ENCODE data around the gene FILIP1.

FILIP1 gene

DNA sequence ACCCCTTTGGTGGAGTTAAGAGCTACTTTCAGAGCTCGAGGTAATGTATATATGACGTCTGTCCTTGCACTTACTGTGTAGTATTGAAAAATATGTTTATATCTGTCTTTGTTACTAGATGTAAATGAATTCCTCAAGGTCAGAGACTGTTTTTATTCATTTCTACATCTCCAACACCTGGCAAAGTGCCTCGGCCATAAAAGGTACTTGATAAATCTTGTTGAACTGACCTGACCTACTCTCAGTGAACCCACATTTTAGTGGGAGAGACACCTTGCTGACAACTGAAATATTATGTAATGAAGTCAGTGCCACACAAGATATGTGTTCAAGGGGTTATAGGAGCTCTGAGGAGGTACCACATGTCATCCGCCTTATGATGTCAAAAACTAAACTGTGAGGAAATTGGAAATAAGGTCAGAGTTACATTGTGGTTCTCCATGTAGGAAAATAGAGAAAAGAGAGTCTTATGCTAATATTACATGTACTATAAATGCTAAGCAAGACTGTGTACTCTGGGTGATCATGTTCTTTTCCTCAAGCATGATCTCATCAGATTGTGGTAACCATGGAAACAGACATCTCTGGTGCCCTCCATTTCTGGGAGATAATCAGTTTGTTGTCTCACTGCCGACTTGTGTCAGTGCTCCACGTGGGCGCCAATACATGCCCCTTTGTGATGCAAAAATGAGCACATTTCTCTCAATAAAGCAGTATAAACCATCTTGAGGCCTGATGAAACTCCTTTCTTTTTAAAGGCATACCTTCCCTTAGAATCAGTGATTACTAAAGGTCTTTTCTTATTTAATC is 203.3 kb downstream of the FILIP1 start:
- Histone ChIP-seq H3K4me1 (ENCODE audit: control insufficient read depth, insufficient read depth, low read length) (peaks cover 9% of the 10 kb centered on the region), H3K4me3 (ENCODE audit: low read depth, low read length) (no peak overlapping the region), H3K27me3 (ENCODE audit: control insufficient read depth, insufficient read depth, low read length) (no peaks in the 10 kb centered on the region), H3K27ac (ENCODE audit: low read depth, low read length) (no peak overlapping the region), H3K36me3 (ENCODE audit: control insufficient read depth, insufficient read depth, low read length) (no peaks in the 10 kb centered on the region), H3K9ac (ENCODE audit: low read length) (no peak overlapping the region), H3K9me3 (ENCODE audit: control insufficient read depth, insufficient read depth, low read depth, low read length) (no peaks in the 10 kb centered on the region)

DNA sequence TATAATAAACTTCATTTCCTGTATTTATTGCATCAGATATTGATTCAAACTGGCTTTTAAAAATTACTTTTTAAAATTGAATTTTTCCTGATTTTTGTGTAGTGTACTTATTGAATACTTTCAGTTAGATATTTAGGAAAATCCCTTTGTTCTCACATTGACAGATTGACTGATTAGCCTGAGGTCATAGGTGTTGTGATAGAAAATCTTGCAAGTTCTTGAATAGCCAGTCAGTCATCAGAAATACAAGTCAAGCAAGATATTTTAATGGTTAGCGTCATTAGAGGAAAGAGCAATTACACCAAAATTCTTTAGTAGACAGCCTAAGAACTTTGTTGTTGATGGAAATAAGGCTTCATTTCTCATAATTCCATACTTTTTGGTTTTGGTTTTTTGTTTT is 205.6 kb downstream of the FILIP1 start:
- no peaks in the 10 kb centered on the region for H3K36me3 ChIP-seq (ENCODE audit: control insufficient read depth, insufficient read depth, low read length)
- H3K9me3 ChIP-seq (ENCODE audit: control insufficient read depth, insufficient read depth, low read depth, low read length) = no peaks in the 10 kb centered on the region
- no peak overlapping the region for H3K27ac ChIP-seq (ENCODE audit: low read depth, low read length)
- H3K4me1 ChIP-seq (ENCODE audit: control insufficient read depth, insufficient read depth, low read length) = peaks cover 9% of the 10 kb centered on the region
- H3K4me3 ChIP-seq (ENCODE audit: low read depth, low read length) = no peak overlapping the region
- H3K9ac ChIP-seq (ENCODE audit: low read length) = no peak overlapping the region
- H3K27me3 ChIP-seq (ENCODE audit: control insufficient read depth, insufficient read depth, low read length) = no peaks in the 10 kb centered on the region

DNA sequence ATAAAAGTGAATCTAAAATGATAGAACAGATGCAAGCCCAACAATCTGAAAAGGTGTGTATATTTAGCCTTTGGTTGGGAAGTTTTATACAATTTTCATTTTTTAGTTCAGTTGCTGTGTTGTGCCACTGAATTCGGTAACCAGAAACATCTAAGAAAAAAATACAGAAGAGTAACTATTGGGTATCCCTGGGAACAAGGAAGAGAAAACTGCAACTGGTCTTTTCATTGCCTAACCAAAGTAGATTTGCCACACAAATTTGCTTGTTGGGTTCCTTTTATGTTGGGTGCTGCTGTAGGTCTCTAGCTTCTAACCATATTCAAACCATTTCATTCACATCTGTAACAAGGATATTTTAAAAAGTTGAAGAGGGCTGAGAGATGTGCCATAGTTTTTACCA is 206.2 kb downstream of the FILIP1 start:
- H3K36me3 ChIP-seq (ENCODE audit: control insufficient read depth, insufficient read depth, low read length) = no peaks in the 10 kb centered on the region
- H3K27ac ChIP-seq (ENCODE audit: low read depth, low read length) = no peak overlapping the region
- H3K9ac ChIP-seq (ENCODE audit: low read length) = no peak overlapping the region
- no peaks in the 10 kb centered on the region for H3K9me3 ChIP-seq (ENCODE audit: control insufficient read depth, insufficient read depth, low read depth, low read length)
- no peak overlapping the region for H3K4me3 ChIP-seq (ENCODE audit: low read depth, low read length)
- H3K4me1 ChIP-seq (ENCODE audit: control insufficient read depth, insufficient read depth, low read length) = peaks cover 9% of the 10 kb centered on the region
- H3K27me3 ChIP-seq (ENCODE audit: control insufficient read depth, insufficient read depth, low read length) = no peaks in the 10 kb centered on the region

DNA sequence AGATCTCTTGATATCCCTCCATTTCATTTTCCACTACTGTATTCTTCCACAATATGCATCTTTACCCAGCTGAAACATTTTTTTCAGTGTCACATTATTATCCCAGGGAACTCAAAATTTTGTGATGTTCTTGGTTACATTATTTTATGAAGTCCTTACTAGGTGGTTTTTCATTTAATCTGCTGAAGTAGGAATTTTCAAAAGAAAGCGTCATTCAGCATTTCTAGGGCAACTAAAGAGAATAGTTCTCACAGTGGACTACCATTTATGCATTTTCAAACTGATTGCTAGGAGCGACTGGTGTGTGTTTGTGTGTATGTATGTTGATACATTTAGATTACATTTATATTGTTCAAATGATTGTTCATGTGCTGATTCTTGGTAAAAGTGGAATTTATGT is 206.6 kb downstream of the FILIP1 start:
- Histone ChIP-seq H3K9me3 (ENCODE audit: control insufficient read depth, insufficient read depth, low read depth, low read length) (no peaks in the 10 kb centered on the region), H3K4me1 (ENCODE audit: control insufficient read depth, insufficient read depth, low read length) (peaks cover 11% of the 10 kb centered on the region), H3K9ac (ENCODE audit: low read length) (no peak overlapping the region), H3K36me3 (ENCODE audit: control insufficient read depth, insufficient read depth, low read length) (no peaks in the 10 kb centered on the region), H3K4me3 (ENCODE audit: low read depth, low read length) (no peak overlapping the region), H3K27me3 (ENCODE audit: control insufficient read depth, insufficient read depth, low read length) (no peaks in the 10 kb centered on the region), H3K27ac (ENCODE audit: low read depth, low read length) (no peak overlapping the region)

DNA sequence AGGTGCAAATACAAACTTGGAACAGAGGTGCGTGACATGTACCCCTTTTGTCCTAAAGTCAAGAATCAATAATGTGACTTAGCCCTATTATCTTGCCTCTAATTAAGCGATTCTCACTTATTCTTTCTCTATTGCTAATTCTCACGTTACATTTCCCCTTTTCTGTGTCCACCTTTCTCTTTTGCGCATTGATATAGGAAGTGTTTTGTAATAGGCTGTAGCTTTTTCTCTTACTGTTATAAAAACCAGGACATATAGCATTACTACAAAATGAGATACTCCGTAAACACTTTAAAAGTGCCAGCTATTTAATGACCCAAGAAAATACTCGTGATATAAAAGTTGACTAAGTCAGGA is 208.3 kb downstream of the FILIP1 start:
- H3K4me3 ChIP-seq (ENCODE audit: low read depth, low read length) = peak overlapping the region; percentile 85
- peak overlapping the region; percentile 62 for H3K9ac ChIP-seq (ENCODE audit: low read length)
- H3K9me3 ChIP-seq (ENCODE audit: control insufficient read depth, insufficient read depth, low read depth, low read length) = no peaks in the 10 kb centered on the region
- peaks cover 20% of the 10 kb centered on the region for H3K4me1 ChIP-seq (ENCODE audit: control insufficient read depth, insufficient read depth, low read length)
- no peak overlapping the region for H3K27ac ChIP-seq (ENCODE audit: low read depth, low read length)
- no peaks in the 10 kb centered on the region for H3K27me3 ChIP-seq (ENCODE audit: control insufficient read depth, insufficient read depth, low read length)
- no peaks in the 10 kb centered on the region for H3K36me3 ChIP-seq (ENCODE audit: control insufficient read depth, insufficient read depth, low read length)

DNA sequence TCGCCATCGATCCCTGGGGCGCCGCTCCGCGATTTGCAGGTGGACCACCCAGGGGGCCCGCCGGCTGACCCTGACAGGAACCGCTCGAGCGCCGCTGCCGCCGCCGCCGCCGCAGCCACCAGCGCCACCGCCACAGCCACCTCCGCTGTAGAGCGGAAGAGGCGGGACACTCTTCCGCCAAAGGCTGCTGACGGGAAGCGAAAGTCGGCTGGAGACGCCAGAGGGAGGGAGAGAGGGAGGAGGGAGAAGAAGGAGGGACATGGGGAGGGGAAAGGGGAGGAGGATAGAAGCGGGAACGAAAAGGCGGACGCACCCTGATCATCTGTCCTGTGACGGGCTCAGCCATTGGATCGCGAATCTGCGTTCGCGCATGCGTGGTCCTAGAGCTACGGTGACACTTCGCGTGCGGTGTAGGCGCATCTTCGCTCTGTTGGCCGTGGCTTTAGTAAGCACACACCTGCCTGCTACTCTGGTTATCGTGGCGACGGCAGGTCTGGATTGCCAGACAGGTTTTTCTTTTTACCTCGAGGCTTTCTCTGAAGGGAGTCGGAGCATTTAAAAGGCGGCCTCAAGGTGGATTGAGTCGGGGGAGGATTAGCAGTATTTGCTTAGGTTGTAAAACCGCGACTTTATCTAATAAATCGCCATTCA is 208.8 kb downstream of the FILIP1 start, which contains the start of gene TMEM30A:
Gene TMEM30A, minus strand, starts transcription at position 161 of the 651 bp plus-strand sequence. Its CDS starts 154 bp downstream, at position 7.
- Histone ChIP-seq H3K4me1 (ENCODE audit: control insufficient read depth, insufficient read depth, low read length) (peaks cover 21% of the 10 kb centered on the region), H3K27me3 (ENCODE audit: control insufficient read depth, insufficient read depth, low read length) (no peaks in the 10 kb centered on the region), H3K9me3 (ENCODE audit: control insufficient read depth, insufficient read depth, low read depth, low read length) (no peaks in the 10 kb centered on the region), H3K27ac (ENCODE audit: low read depth, low read length) (0 out of 2 replicates have a peak within 1 kb of the TSS, but pooled peaks have one; percentile 8), H3K9ac (ENCODE audit: low read length) (peak within 1 kb of the TSS; percentile 82), H3K4me3 (ENCODE audit: low read depth, low read length) (peak within 1 kb of the TSS; percentile 85), H3K36me3 (ENCODE audit: control insufficient read depth, insufficient read depth, low read length) (no peaks in the 10 kb centered on the region)

DNA sequence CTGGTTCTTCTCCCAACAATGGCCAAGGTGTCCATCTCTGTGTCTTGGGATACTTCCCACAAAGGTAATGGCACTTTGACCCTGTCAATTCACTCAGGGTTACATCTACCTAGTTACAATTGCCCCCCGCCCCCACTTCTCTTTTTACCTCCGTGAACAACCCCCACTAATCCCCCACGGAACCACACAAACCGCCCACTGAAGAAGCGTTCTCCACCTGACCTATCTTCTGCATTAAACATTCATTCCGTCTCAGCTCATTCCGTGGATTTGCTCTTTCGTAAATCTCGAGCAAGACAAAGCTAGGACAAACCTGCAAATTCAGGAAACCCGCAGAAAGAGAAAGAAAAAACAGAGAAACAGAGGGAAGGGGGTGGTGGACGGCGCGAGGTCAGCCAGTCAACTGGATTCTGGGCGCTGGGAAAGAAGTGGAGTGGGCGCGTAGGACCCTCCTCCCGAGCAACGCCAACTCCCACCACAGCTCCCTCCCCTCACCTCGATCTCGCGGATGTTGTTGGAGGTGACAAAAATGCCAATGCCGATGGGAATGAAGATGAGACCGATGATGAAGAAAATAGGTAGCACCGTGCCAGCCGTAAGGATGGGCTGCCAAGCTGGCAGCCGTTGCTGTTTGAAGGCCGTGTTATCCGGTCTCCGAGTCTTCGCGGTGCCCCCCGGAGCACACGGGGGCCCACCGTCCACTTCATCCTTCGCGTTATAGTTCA is 209.5 kb downstream of the FILIP1 start:
- Histone ChIP-seq H3K4me1 (ENCODE audit: control insufficient read depth, insufficient read depth, low read length) (peaks cover 27% of the 10 kb centered on the region), H3K36me3 (ENCODE audit: control insufficient read depth, insufficient read depth, low read length) (no peaks in the 10 kb centered on the region), H3K9ac (ENCODE audit: low read length) (peak overlapping the region; percentile 82), H3K4me3 (ENCODE audit: low read depth, low read length) (peak overlapping the region; percentile 85), H3K27ac (ENCODE audit: low read depth, low read length) (0 out of 2 replicates have a peak overlapping the region, but pooled peaks have one; percentile 8), H3K27me3 (ENCODE audit: control insufficient read depth, insufficient read depth, low read length) (no peaks in the 10 kb centered on the region), H3K9me3 (ENCODE audit: control insufficient read depth, insufficient read depth, low read depth, low read length) (no peaks in the 10 kb centered on the region)

DNA sequence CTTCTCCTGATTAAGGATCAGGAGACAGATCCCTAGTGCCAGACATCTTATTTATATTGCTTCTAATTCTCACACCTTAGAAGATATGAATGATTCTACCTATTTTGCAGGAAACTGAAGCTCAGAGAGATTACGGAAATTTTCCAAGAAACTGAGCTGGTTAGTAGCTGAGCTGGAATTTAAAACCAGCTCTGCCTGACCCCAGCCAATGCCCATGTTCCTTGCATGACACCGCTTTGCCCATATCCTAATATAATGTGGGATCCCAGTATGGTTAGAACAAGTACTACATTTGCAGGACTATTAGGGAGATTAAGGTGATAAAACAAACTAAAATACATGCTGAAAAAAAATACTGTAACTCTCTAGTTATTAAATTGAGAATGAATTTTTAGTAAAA is 210.9 kb downstream of the FILIP1 start:
- H3K9me3 ChIP-seq (ENCODE audit: control insufficient read depth, insufficient read depth, low read depth, low read length) = no peaks in the 10 kb centered on the region
- H3K36me3 ChIP-seq (ENCODE audit: control insufficient read depth, insufficient read depth, low read length) = no peaks in the 10 kb centered on the region
- H3K4me3 ChIP-seq (ENCODE audit: low read depth, low read length) = peak overlapping the region; percentile 85
- peak overlapping the region; percentile 13 for H3K9ac ChIP-seq (ENCODE audit: low read length)
- H3K27ac ChIP-seq (ENCODE audit: low read depth, low read length) = 0 out of 2 replicates have a peak overlapping the region, but pooled peaks have one; percentile 23
- H3K4me1 ChIP-seq (ENCODE audit: control insufficient read depth, insufficient read depth, low read length) = peaks cover 35% of the 10 kb centered on the region
- H3K27me3 ChIP-seq (ENCODE audit: control insufficient read depth, insufficient read depth, low read length) = no peaks in the 10 kb centered on the region

DNA sequence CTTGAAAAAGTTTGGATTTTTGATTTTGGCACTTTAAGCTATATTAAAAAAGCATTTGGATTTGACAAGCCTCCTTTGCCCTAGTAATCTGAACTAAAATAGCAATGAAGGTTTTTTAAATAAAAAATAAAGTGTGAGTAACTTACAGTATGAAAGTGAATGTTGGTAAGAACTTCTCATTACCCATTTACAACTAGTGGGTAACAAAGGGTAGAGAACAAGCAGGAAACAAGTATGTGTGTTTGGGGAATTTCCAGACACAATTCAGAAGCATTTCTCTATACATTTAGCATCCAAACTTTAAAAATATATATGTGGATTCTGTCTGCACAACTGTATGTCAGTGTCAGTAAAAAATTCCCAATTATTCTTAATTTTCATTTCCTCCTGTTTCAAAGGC is 211.9 kb downstream of the FILIP1 start:
- Histone ChIP-seq H3K27ac (ENCODE audit: low read depth, low read length) (peak overlapping the region; percentile 67), H3K4me3 (ENCODE audit: low read depth, low read length) (peak overlapping the region; percentile 85), H3K9ac (ENCODE audit: low read length) (peak overlapping the region; percentile 34), H3K4me1 (ENCODE audit: control insufficient read depth, insufficient read depth, low read length) (peaks cover 38% of the 10 kb centered on the region), H3K36me3 (ENCODE audit: control insufficient read depth, insufficient read depth, low read length) (peaks cover under 1% of the 10 kb centered on the region; the same call in 1 of the 2 replicates), H3K27me3 (ENCODE audit: control insufficient read depth, insufficient read depth, low read length) (no peaks in the 10 kb centered on the region), H3K9me3 (ENCODE audit: control insufficient read depth, insufficient read depth, low read depth, low read length) (no peaks in the 10 kb centered on the region)

DNA sequence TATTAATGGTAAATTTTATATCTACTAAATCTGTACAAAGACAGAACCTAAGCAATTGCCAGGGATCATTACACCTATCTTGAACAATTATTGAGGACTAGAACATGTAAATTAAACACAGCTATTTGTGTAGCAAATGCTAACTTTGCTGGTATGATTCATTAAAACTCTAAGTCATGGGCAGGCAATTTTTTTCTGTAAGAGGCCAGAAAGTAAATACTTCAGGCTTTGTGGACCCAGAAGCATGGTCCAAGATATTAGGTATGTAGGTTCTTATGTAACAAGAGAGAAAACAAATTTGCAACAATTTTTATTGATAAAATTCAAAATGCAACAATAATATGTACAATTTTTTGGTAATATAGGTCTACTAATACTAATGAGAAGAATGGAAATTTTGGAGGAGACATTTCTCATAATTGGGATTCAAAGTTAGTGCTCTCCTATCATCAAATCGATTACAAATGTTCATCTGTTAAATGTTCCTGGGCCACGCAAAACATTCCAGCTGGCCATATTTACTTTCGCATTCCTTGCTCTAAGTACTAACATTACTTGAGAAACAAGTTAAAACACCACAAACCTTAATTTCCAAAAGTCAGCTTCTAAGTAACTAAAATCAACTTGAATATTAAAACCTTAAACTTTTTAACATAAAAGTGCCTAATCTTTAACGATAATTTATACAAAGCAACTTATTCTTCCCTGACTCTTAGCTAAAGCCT is 213.3 kb downstream of the FILIP1 start:
- peak overlapping the region; percentile 40; the same call in 1 of the 2 replicates for H3K4me3 ChIP-seq (ENCODE audit: low read depth, low read length)
- no peak overlapping the region for H3K9ac ChIP-seq (ENCODE audit: low read length)
- no peaks in the 10 kb centered on the region; the same call in 1 of the 2 replicates for H3K9me3 ChIP-seq (ENCODE audit: control insufficient read depth, insufficient read depth, low read depth, low read length)
- no peaks in the 10 kb centered on the region for H3K27me3 ChIP-seq (ENCODE audit: control insufficient read depth, insufficient read depth, low read length)
- H3K4me1 ChIP-seq (ENCODE audit: control insufficient read depth, insufficient read depth, low read length) = peaks cover 50% of the 10 kb centered on the region
- peak overlapping the region; percentile 7; the same call in 1 of the 2 replicates for H3K27ac ChIP-seq (ENCODE audit: low read depth, low read length)
- H3K36me3 ChIP-seq (ENCODE audit: control insufficient read depth, insufficient read depth, low read length) = peaks cover 8% of the 10 kb centered on the region; the same call in 1 of the 2 replicates
